K562 (cell line): ENCODE results near the gene DCAF15. TPM values are rescaled to one million over a fixed set of nuclear protein-coding genes. Genes with fewer than 3 reads are reported as not detected.
A peak's percentile ranks its signal among the peaks of the same experiment; 100 is the strongest.

Experiments
- ATAC-seq: fragments of 200-7000 bp; cut with Tn5 transposase; 3 replicates; pipeline ENCODE4 v1.9.1; 2020; ENCODE audit warnings: moderate library complexity
- BruUV-seq: library from RNA; stranded (reverse); fragments of 400-500 nt; replicated peaks from 2 replicates; lab custom pipeline; 2021; lab: Mats Ljungman, UMichigan
- CTCF ChIA-PET: fragments of 300-600 bp; formaldehyde crosslinking; extraction: SDS; loops from one replicate; lab custom pipeline; 2021; ENCODE audit warnings: low intra/inter-chr PET ratio; lab: Yijun Ruan, JAX
- POLR2A ChIA-PET: fragments of 300-600, 350-650 bp; sonication (Branson Sonifier 250); formaldehyde crosslinking; extraction: SDS; loops from one replicate; lab custom pipeline; 2021; ENCODE audit warnings: antibody characterized with exemption, inconsistent platforms; lab: Yijun Ruan, JAX
- DNase-seq, 4 experiments: peaks; one replicate each; pipeline versions ENCODE4 v3.0.0 to v3.0.0-alpha.2; 2011 to 2018; ENCODE audit warnings: low spot score in 3 of 4, mixed read lengths in 3 of 4; ENCODE audit errors: extremely low read depth in 1 of 4
- FAIRE-seq: peaks from 2 replicates; lab custom pipeline; 2011; peaks lifted over from hg19 to GRCh38; lab: Jason Lieb, UNC
- H2AFZ ChIP-seq: 2 replicates; pipeline ENCODE4 v1.6.0; 2011; ENCODE audit warnings: low read depth, low read length, control low read depth, inconsistent platforms
- H3K27ac ChIP-seq: fragments of 200-600 bp; 3 replicates; pipeline ENCODE4 v1.8.0; 2011; ENCODE audit warnings: low read depth, mild to moderate bottlenecking, control low read depth, inconsistent platforms, low read length, moderate library complexity, mixed read lengths; ENCODE audit errors: extremely low read depth
- H3K27me3 ChIP-seq, 2 experiments: fragments of 300-600 bp in 1 of 2; 2 replicates in 1 of 2; 3 replicates in 1 of 2; pipeline versions ENCODE4 v1.6.0 to v1.8.0; 2011; ENCODE audit warnings: inconsistent platforms in 2 of 2, low read length in 2 of 2, mild to moderate bottlenecking in 1 of 2, mixed read lengths in 1 of 2, moderate library complexity in 1 of 2; ENCODE audit not compliant: control insufficient read depth in 2 of 2, insufficient read depth in 2 of 2
- H3K36me3 ChIP-seq: fragments of 300-600 bp; 3 replicates; pipeline ENCODE4 v1.8.0; 2011; ENCODE audit warnings: mild to moderate bottlenecking, low read length, inconsistent platforms; ENCODE audit not compliant: control insufficient read depth, insufficient read depth
- H3K4me1 ChIP-seq, 2 experiments: fragments of 200-600 bp in 1 of 2; replicated peaks in 1 of 2; 2 replicates in 1 of 2; 3 replicates in 1 of 2; pipeline versions ENCODE4 v1.5.1 to v1.8.0; 2011; ENCODE audit warnings: inconsistent platforms in 2 of 2, low read length in 2 of 2, mild to moderate bottlenecking in 1 of 2, mixed read lengths in 1 of 2, moderate library complexity in 1 of 2; ENCODE audit not compliant: control insufficient read depth in 2 of 2, insufficient read depth in 2 of 2
- H3K4me2 ChIP-seq: 2 replicates; pipeline ENCODE4 v1.6.1; 2011; ENCODE audit warnings: low read length, control low read depth, inconsistent platforms, mixed read lengths; ENCODE audit not compliant: insufficient read depth
- H3K4me3 ChIP-seq: fragments of 200-600 bp; sonication (generic), shearing (Covaris generic); 2 replicates; pipeline ENCODE4 v1.5.1; 2016; ENCODE audit warnings: control low read depth, inconsistent platforms
- H3K79me2 ChIP-seq: fragments of 200-600 bp; 3 replicates; pipeline ENCODE4 v1.8.0; 2011; ENCODE audit warnings: low read length, inconsistent platforms; ENCODE audit not compliant: control insufficient read depth, insufficient read depth
- H3K9ac ChIP-seq, 2 experiments: 2 replicates each; pipeline versions ENCODE4 v1.6.0 to v1.6.1; 2011; ENCODE audit warnings: low read depth in 2 of 2, low read length in 2 of 2, control low read depth in 1 of 2, inconsistent platforms in 1 of 2, mild to moderate bottlenecking in 1 of 2, mixed read lengths in 1 of 2; ENCODE audit not compliant: insufficient read depth in 1 of 2
- H3K9me1 ChIP-seq: one replicate; pipeline ENCODE4 v1.6.0; 2011; ENCODE audit warnings: inconsistent platforms, mild to moderate bottlenecking, low read length, moderate library complexity; ENCODE audit not compliant: control insufficient read depth, insufficient read depth
- H3K9me3 ChIP-seq: replicated peaks from 2 replicates; pipeline ENCODE4 v1.5.1; 2011; ENCODE audit warnings: low read depth, low read length, inconsistent platforms; ENCODE audit not compliant: control insufficient read depth, insufficient read depth
- H4K20me1 ChIP-seq: replicated peaks from 2 replicates; pipeline ENCODE4 v1.6.1; 2011; ENCODE audit warnings: low read length, inconsistent platforms, mixed read lengths; ENCODE audit not compliant: control insufficient read depth, insufficient read depth
- ATF7 ChIP-seq: fragments of 450-650 bp; IDR thresholded peaks from 2 replicates; pipeline ENCODE4 v1.7.1; 2014; ENCODE audit warnings: mild to moderate bottlenecking, moderate library complexity
- CAMTA2 ChIP-seq: fragments of 250-450 bp; sonication (Bioruptor Pico); conservative IDR thresholded peaks from 2 replicates; pipeline ENCODE4 v1.5.1; 2022
- CBX3 ChIP-seq, 2 experiments: IDR thresholded peaks; 1 replicate in 1 of 2; 2 replicates in 1 of 2; pipeline ENCODE4 v1.6.1; 2012; ENCODE audit warnings: inconsistent platforms in 2 of 2, low read length in 2 of 2, borderline replicate concordance in 1 of 2, control low read depth in 1 of 2
- CREB1 ChIP-seq, 2 experiments: sonication (generic) in 1 of 2; formaldehyde crosslinking in 1 of 2; IDR thresholded peaks; 2 replicates each; pipeline versions ENCODE4 v1.6.1 to v1.8.0; 2012 to 2022; ENCODE audit warnings: inconsistent platforms in 1 of 2, mild to moderate bottlenecking in 1 of 2, missing genetic modification reagents in 1 of 2, moderate library complexity in 1 of 2
- FOS ChIP-seq: IDR thresholded peaks from 3 replicates; pipeline ENCODE4 v1.6.1; 2011; ENCODE audit not compliant: insufficient read length; ENCODE audit errors: extremely low read depth
- FOXM1 ChIP-seq, 2 experiments: fragments of 450-650 bp in 1 of 2; sonication (generic) in 1 of 2; formaldehyde crosslinking in 1 of 2; IDR thresholded peaks; 2 replicates each; pipeline versions ENCODE4 v1.6.1 to v1.9.0; 2017 to 2022; ENCODE audit warnings: low read depth in 2 of 2, mild to moderate bottlenecking in 2 of 2, missing genetic modification reagents in 1 of 2, moderate library complexity in 1 of 2
- HCFC1 ChIP-seq: IDR thresholded peaks from 2 replicates; pipeline ENCODE4 v1.6.1; 2012; ENCODE audit warnings: low read depth, low read length, improper control_type of control experiment
- NRF1 ChIP-seq, 2 experiments: fragments of 450-650 bp; IDR thresholded peaks in 1 of 2; conservative IDR thresholded peaks in 1 of 2; 2 replicates each; pipeline ENCODE4 v1.6.1; 2014; ENCODE audit warnings: mild to moderate bottlenecking in 2 of 2
- TRIM24 ChIP-seq, 2 experiments: fragments of 450-650 bp; IDR thresholded peaks; 2 replicates each; pipeline ENCODE4 v1.6.1; 2016
- YBX1 ChIP-seq: fragments of 450-650 bp; IDR thresholded peaks from 2 replicates; pipeline ENCODE4 v1.7.1; 2016; ENCODE audit warnings: mild to moderate bottlenecking
- ZBTB1 ChIP-seq: sonication (generic); formaldehyde crosslinking; IDR thresholded peaks from 2 replicates; pipeline ENCODE4 v1.8.1; 2023; ENCODE audit warnings: missing genetic modification reagents, low read depth, mild to moderate bottlenecking, borderline replicate concordance
- WGBS: fragments of 100-300 bp; shearing (Covaris generic); methylation state at CpG from one replicate; pipeline ENCODE4 v1.1.6; 2016; ENCODE audit warnings: low coverage, mixed read lengths; ENCODE audit not compliant: insufficient coverage; ENCODE audit errors: missing lambda C conversion rate; 5-methylcytosine and 5-hydroxymethylcytosine counted together
- in situ Hi-C: fragments of 300-500 bp; cut with MboI; formaldehyde crosslinking; loops from 4 replicates; pipeline ENCODE4 v1.15.0; 2018; ENCODE audit warnings: inconsistent platforms, mixed read lengths
- intact Hi-C: fragments of 100-400 bp; cut with micrococcal nuclease; formaldehyde crosslinking; loops from 2 replicates; pipeline ENCODE4 v1.14.2; 2022
- polyA plus RNA-seq, 8 experiments: library from polyadenylated mRNA; depleted of rRNA in 4 of 8; stranded (reverse) in 5 of 8; unstranded in 3 of 8; fragments of >200 nt; fragmentation: Nextera tagmentation in 2 of 8; fragmentation: Illumina TruSeq in 1 of 8; extraction: Ambion mirVana in 2 of 8; extraction: Trizol in 1 of 8; gene quantifications; 2 replicates each; pipeline versions ENCODE4 v1.2.1 to v1.2.3, GENCODE V29; 2011 to 2014; ENCODE audit warnings: inconsistent platforms in 1 of 8, missing spikeins in 1 of 8
- total RNA-seq, 7 experiments: library from RNA; depleted of rRNA in 6 of 7; stranded (reverse); fragments of >200 nt in 6 of 7; fragmentation: Illumina TruSeq in 2 of 7; extraction: Trizol in 2 of 7; gene quantifications; 2 replicates each; pipeline versions ENCODE4 v1.2.1 to v1.2.3, GENCODE V29; 2011 to 2021; ENCODE audit warnings: low replicate concordance in 1 of 7
- TF ChIP-seq, protein P1 (sequence below), 2 experiments: fragments of 450-650 bp; IDR thresholded peaks; 2 replicates each; pipeline ENCODE4 v1.6.1; 2018; ENCODE audit warnings: mild to moderate bottlenecking in 2 of 2, low read depth in 1 of 2; ENCODE audit not compliant: partially characterized antibody in 2 of 2
- TF ChIP-seq, protein P2 (sequence below): sonication (generic); formaldehyde crosslinking; IDR thresholded peaks from 2 replicates; pipeline ENCODE4 v1.9.0; 2022; ENCODE audit warnings: mild to moderate bottlenecking, missing genetic modification reagents
- TF ChIP-seq, protein P3 (sequence below): sonication (generic); formaldehyde crosslinking; IDR thresholded peaks from 2 replicates; pipeline ENCODE4 v1.5.0; 2020; ENCODE audit warnings: missing genetic modification reagents

DCAF15 gene
- total and polyA plus RNA-seq, 9 of the 15 experiments (the other 6 are each of a cell fraction or from before 2014, with no cell fraction given): 0.17 to 68.5 (median 27.7) TPM

DNA sequence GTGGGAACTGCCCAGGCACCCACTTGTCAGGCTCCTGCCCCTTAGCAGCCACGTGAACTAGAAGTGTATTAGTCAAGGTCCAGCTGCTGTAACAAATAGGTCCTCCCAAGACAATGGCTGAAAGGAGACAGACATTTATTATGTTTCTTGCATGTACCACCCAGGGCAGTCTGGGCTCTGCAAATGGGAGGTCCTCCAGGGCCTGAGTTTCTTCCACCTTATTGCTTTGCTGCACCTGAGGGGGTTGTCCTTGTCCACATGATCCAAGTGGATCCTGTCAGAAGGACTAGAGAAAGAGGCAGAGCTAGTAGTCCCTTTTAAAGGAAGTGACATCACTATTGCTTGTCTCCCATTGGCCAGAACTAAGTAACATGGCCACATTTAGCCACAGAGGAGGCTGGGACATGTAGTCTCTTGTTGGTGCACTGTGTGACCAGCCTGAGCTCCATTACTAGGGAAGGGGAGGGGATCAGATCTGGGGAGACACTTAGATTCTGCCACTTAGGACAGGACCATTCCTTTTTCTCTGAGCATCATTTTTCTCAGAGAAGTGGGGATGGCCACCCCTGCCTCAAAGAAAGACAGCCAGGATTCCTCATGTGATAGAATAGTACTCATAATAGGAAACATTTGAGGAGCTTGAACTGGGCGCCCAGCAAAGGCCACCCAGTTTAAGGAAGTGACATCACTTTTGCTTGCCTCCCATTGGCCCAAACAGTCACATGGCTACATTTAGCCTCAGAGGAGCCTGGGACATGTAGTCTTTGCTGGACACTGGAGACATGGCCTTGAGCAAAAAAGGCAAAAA is 31.2 kb upstream of the DCAF15 start:
- POLR2A ChIA-PET: interaction anchor here (0.5 to 4.3 kb wide), 6 partner anchors 11 to 324 kb away, joined by 3 to 21 read pairs (median 4); no protein-coding TSS in a partner anchor
- no peaks in the 10 kb centered on the region for H3K79me2 ChIP-seq
- H3K9me1 ChIP-seq: peaks cover 3% of the 10 kb centered on the region
- H3K4me2 ChIP-seq: peak overlapping the region; percentile 20
- intact Hi-C loops (no loop called here), in situ Hi-C loops (no loop called here)
- no TSS peak for BruUV-seq
- FAIRE-seq: peak; percentile 99
- peak; percentile 74 to 80 (median 78) for DNase-seq
- peaks cover 0 to 13% of the 10 kb centered on the region in 2 experiments; a peak in 1 of 5 replicates for H3K4me1 ChIP-seq
- no peaks in the 10 kb centered on the region; a peak in 1 of 5 replicates for H3K27me3 ChIP-seq
- H2AFZ ChIP-seq: peak overlapping the region; percentile 78
- H3K9ac ChIP-seq: no peak overlapping the region
- H3K27ac ChIP-seq: peak overlapping the region; percentile 55
- WGBS: 55% methylated on average over 2 of the region's 2 CpGs
- ATAC-seq: peak; percentile 98
- H4K20me1 ChIP-seq: no peaks in the 10 kb centered on the region
- H3K9me3 ChIP-seq: peaks cover 6% of the 10 kb centered on the region
- CTCF ChIA-PET: no interaction called here
- no peak overlapping the region for H3K4me3 ChIP-seq
- H3K36me3 ChIP-seq: peaks cover 62% of the 10 kb centered on the region
- TF ChIP-seq, protein P1, sequence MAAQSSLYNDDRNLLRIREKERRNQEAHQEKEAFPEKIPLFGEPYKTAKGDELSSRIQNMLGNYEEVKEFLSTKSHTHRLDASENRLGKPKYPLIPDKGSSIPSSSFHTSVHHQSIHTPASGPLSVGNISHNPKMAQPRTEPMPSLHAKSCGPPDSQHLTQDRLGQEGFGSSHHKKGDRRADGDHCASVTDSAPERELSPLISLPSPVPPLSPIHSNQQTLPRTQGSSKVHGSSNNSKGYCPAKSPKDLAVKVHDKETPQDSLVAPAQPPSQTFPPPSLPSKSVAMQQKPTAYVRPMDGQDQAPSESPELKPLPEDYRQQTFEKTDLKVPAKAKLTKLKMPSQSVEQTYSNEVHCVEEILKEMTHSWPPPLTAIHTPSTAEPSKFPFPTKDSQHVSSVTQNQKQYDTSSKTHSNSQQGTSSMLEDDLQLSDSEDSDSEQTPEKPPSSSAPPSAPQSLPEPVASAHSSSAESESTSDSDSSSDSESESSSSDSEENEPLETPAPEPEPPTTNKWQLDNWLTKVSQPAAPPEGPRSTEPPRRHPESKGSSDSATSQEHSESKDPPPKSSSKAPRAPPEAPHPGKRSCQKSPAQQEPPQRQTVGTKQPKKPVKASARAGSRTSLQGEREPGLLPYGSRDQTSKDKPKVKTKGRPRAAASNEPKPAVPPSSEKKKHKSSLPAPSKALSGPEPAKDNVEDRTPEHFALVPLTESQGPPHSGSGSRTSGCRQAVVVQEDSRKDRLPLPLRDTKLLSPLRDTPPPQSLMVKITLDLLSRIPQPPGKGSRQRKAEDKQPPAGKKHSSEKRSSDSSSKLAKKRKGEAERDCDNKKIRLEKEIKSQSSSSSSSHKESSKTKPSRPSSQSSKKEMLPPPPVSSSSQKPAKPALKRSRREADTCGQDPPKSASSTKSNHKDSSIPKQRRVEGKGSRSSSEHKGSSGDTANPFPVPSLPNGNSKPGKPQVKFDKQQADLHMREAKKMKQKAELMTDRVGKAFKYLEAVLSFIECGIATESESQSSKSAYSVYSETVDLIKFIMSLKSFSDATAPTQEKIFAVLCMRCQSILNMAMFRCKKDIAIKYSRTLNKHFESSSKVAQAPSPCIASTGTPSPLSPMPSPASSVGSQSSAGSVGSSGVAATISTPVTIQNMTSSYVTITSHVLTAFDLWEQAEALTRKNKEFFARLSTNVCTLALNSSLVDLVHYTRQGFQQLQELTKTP (IDR thresholded peaks at IDR 0.05; ENCODE audit: low read depth in 1 of 2, partially characterized antibody in 2 of 2): peak in 1 of 2 experiments; percentile 87
- TF ChIP-seq FOS (peak; percentile 63), NRF1 (conservative IDR thresholded peaks at IDR 0.05 in 1 of 2, IDR thresholded peaks at IDR 0.05 in 1 of 2) (0 out of 4 replicates have a peak, but pooled peaks of 1 of the 2 experiments have one; percentile 33), ZBTB1 (no peak), CBX3 (IDR thresholded peaks at IDR 0.05; ENCODE audit: borderline replicate concordance in 1 of 2, low read length in 2 of 2) (peak in 1 of 2 experiments; percentile 92; a peak in 2 of 3 replicates), CREB1 (IDR thresholded peaks at IDR 0.05) (peak; percentile 53; the same call in 1 of the 2 replicates), CREB1 (CRISPR knock-in tag; IDR thresholded peaks at IDR 0.05) (peak; percentile 78), FOXM1 (IDR thresholded peaks at IDR 0.05; ENCODE audit: low read depth) (no peak), FOXM1 (CRISPR knock-in tag; IDR thresholded peaks at IDR 0.05; ENCODE audit: low read depth) (no peak), HCFC1 (peak; percentile 82), TRIM24 (IDR thresholded peaks at IDR 0.05) (no peak), ATF7 (peak; percentile 85; the same call in 1 of the 2 replicates), YBX1 (no peak), CAMTA2 (CRISPR knock-in tag) (no peak)
- TF ChIP-seq, protein P2, sequence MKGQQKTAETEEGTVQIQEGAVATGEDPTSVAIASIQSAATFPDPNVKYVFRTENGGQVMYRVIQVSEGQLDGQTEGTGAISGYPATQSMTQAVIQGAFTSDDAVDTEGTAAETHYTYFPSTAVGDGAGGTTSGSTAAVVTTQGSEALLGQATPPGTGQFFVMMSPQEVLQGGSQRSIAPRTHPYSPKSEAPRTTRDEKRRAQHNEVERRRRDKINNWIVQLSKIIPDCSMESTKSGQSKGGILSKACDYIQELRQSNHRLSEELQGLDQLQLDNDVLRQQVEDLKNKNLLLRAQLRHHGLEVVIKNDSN (CRISPR knock-in tag): peak; percentile 96
- TF ChIP-seq, protein P3, sequence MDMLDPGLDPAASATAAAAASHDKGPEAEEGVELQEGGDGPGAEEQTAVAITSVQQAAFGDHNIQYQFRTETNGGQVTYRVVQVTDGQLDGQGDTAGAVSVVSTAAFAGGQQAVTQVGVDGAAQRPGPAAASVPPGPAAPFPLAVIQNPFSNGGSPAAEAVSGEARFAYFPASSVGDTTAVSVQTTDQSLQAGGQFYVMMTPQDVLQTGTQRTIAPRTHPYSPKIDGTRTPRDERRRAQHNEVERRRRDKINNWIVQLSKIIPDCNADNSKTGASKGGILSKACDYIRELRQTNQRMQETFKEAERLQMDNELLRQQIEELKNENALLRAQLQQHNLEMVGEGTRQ (CRISPR knock-in tag): peak; percentile 96
